Epithelial cell of esophagus (primary cell): ENCODE measurements around the gene REP15.
"Not testable (repeated sequence)": the region's sequence is repeated elsewhere in the genome, so short reads cannot be mapped to it uniquely, and the experiment has no call there.

Experiments
- DNase-seq: peaks from one replicate; pipeline ENCODE4 v3.0.0; 2010; ENCODE audit warnings: low read depth
- H3K4me3 ChIP-seq: 2 replicates; pipeline ENCODE4 v1.5.1; 2011; ENCODE audit warnings: mild to moderate bottlenecking, low read length, control low read depth
- TF ChIP-seq, protein P1 (sequence below): IDR thresholded peaks from 2 replicates; pipeline ENCODE4 v1.5.1; 2011; ENCODE audit warnings: low read depth, mild to moderate bottlenecking, low read length, control low read depth, inconsistent platforms; ENCODE audit not compliant: insufficient read depth; ENCODE audit errors: missing control alignments

Gene REP15, protein sequence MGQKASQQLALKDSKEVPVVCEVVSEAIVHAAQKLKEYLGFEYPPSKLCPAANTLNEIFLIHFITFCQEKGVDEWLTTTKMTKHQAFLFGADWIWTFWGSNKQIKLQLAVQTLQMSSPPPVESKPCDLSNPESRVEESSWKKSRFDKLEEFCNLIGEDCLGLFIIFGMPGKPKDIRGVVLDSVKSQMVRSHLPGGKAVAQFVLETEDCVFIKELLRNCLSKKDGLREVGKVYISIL

DNA sequence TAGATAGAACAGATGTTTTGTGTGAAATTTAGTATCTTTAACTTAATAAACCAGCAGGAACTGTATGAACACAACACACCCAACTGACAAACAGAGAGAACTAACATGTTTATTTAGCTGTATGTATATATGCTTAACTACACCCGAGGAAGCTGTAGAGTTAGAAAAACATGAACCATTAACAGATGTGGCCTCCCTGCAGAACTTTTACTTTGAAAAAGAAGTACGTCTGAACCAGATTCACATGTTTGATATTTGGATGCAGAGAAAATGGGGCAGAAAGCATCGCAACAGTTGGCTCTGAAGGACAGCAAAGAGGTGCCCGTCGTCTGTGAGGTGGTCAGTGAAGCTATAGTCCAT, at the start of gene REP15:
REP15 (plus strand) TSS at position 155 of the 360 bp plus-strand sequence; CDS start at position 271, 116 bp downstream.
- TF ChIP-seq, protein P1, sequence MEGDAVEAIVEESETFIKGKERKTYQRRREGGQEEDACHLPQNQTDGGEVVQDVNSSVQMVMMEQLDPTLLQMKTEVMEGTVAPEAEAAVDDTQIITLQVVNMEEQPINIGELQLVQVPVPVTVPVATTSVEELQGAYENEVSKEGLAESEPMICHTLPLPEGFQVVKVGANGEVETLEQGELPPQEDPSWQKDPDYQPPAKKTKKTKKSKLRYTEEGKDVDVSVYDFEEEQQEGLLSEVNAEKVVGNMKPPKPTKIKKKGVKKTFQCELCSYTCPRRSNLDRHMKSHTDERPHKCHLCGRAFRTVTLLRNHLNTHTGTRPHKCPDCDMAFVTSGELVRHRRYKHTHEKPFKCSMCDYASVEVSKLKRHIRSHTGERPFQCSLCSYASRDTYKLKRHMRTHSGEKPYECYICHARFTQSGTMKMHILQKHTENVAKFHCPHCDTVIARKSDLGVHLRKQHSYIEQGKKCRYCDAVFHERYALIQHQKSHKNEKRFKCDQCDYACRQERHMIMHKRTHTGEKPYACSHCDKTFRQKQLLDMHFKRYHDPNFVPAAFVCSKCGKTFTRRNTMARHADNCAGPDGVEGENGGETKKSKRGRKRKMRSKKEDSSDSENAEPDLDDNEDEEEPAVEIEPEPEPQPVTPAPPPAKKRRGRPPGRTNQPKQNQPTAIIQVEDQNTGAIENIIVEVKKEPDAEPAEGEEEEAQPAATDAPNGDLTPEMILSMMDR, result no peak
- no peak for DNase-seq
- H3K4me3 ChIP-seq, result no peak within 1 kb of the TSS

DNA sequence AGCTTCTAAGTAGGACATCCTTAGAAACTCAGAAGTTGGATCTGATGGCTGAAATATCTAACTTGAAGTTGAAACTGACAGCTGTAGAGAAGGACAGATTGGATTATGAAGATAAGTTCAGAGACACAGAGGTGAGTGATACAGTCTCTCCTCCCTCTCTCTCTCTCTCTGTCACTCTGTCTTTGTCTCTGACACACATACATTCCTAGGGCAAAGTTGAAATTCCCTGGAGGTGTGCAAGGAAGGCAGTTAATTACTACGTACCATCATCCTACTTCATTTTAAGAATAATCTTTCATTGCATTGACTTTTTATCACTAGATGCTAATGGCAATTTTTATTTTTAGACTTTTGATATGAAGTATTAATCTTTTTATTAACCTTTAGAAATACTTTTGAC, 46.2 kb upstream of the REP15 start:
- no peak overlapping the region for H3K4me3 ChIP-seq
- no peak for DNase-seq
- TF ChIP-seq, protein P1, result no peak

DNA sequence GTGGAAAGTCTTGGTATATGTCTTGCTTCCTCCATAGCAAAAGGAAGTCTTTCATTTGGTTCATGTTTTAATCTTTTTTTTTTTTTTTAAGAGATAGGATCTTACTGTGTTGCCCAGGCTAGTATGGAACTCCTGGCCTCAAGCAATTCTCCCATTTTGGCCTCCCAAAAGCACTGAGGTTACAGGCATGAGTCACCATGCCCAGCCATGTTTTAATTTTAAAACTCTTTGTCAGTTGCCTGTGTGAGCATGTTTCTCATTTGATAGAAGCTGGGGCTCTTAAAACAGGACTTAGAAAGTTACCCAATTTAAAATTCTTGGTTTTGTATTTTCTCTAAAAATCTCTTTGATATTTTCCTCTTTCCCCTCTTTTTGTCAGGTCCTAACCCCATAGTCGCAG, 45.0 kb upstream of the REP15 start:
- H3K4me3 ChIP-seq, result no peak overlapping the region
- DNase-seq, result peak; percentile 52
- TF ChIP-seq, protein P1, result no peak

DNA sequence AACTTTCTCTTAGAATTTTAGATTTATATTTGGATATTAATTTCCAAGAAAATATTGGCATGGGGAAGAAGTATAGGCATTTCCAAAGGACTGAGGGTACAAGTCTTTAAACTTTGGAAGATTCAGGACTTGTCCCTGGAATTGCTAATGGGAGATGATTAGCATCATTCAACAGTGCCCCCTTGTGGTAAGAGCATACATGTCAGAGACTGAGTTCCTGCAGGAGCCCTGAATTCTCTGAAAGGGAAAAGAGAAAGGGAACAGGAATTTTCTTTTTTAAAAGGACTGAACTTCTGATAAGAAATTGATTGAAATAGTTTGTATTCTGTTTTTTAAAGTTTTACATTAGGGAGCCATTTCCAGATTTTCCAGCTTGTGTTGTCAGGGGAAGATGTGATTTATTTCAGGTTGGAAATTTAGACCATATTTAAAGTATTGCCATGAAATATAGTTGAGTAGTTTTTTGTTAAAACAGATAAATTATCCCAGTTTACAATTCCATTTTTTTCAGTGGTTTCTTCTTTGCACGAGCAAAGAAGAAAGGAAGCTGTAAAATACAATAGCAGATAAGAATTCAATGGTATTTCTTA, 44.0 kb upstream of the REP15 start:
- peak; percentile 86 for DNase-seq

DNA sequence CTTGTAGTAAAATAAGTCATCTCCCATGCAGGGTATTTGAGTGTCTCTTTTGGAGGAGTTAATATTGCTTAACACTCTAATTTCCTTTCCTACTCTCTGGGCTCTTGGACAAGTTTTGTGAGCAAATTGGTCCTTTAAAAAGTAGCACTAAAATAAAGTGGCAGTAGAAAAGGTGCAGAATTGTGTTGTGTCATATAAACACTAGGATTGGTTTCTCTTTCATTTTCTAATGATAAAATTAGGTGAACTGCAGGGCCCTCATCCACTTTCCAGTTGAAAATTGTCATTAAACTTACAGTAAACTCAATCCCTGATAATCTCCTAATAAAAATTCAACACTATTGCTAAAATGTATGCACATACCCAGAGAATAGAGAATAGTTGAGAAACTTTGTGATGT, 42.6 kb upstream of the REP15 start:
- TF ChIP-seq, protein P1, result no peak
- H3K4me3 ChIP-seq, result no peak overlapping the region
- DNase-seq, result no peak

More for the DNA sequence above, 44.0 kb upstream of the REP15 start:
- no peak overlapping the region for H3K4me3 ChIP-seq
- TF ChIP-seq, protein P1, result peak; percentile 87

DNA sequence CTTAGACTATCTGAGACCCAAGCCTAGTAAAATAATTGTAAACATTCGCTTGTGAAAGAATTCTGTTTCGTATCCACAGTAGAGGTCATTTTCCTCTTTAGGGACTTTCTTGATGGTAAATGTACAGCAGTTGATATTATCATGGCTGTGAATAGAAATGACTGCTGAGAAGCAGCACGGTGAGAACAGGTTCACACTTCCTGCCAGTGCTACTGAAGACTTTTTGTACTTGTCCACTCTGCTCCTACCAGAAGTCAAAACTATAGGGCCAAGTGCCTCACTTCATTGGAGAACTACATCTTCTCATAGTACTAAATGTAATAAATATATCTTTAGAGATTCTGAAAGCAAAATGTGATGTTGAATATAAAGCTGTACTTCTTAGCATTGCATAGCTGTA, 40.8 kb upstream of the REP15 start:
- not testable (repeated sequence) for H3K4me3 ChIP-seq, DNase-seq

DNA sequence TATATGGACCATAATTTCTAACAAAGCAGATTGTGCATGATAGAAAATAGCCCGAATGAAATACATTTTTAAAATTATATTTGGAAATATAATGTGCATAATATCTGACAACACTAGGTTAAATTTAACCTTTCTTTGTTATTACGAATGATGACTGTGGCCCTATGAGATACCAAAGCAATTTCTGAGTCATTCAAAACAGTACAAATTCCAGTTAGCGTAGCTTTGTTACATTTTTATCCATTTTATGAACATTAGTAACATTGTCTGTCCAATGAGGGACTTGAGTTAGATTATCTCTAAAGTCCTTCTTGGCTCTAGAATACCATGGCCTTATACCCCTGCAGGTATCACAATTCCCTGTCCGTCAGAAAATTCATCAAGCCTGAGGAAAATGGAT, 39.0 kb upstream of the REP15 start:
- no peak for DNase-seq
- TF ChIP-seq, protein P1, result no peak
- H3K4me3 ChIP-seq, result no peak overlapping the region
